ENCODE measurements around the gene LINS1.

- no peak for TF ChIP-seq POLR2A (IDR thresholded peaks at IDR 0.05)
- no peak for TF ChIP-seq CTCF (IDR thresholded peaks at IDR 0.05)
Observed at GRCh38 chr15:100570735-100571313, 31.2 kb downstream of the LINS1 start.
